HG02840 (cell line): Measurements from ENCODE around the gene B4GALNT1.
"Not testable (repeated sequence)": the region's sequence is repeated elsewhere in the genome, so short reads cannot be mapped to it uniquely, and the experiment has no call there.

Experiments used
- ATAC-seq: cut with Tn5 transposase; IDR thresholded peaks from one replicate; pipeline ENCODE4 v1.9.1; 2021; ENCODE audit warnings: mild to moderate bottlenecking, moderate library complexity, moderate number of reproducible peaks; ENCODE audit not compliant: unreplicated experiment, low FRiP score

B4GALNT1 gene

GRCh38 chr12:57621497-57622292, 11.3 kb downstream of the B4GALNT1 start:
- ATAC-seq: no peak

GRCh38 chr12:57620936-57621496, 12.0 kb downstream of the B4GALNT1 start:
- ATAC-seq: no peak

GRCh38 chr12:57620245-57620935, 12.6 kb downstream of the B4GALNT1 start:
- no peak for ATAC-seq

GRCh38 chr12:57619434-57620244, 13.4 kb downstream of the B4GALNT1 start:
- ATAC-seq: no peak

GRCh38 chr12:57618966-57619433, 14.0 kb downstream of the B4GALNT1 start:
- no peak for ATAC-seq

GRCh38 chr12:57618431-57618830, 14.6 kb downstream of the B4GALNT1 start:
- not testable (repeated sequence) for ATAC-seq

- no peak for ATAC-seq
Observed at GRCh38 chr12:57617942-57618341, 15.1 kb downstream of the B4GALNT1 start.

- no peak for ATAC-seq
Observed at GRCh38 chr12:57616383-57617101, 16.5 kb downstream of the B4GALNT1 start.

GRCh38 chr12:57615637-57616036, 17.4 kb downstream of the B4GALNT1 start:
- ATAC-seq: no peak

GRCh38 chr12:57614948-57615500, 18.0 kb downstream of the B4GALNT1 start:
- ATAC-seq: no peak

- ATAC-seq: peak; percentile 48
Observed at GRCh38 chr12:57614178-57614947, 18.6 kb downstream of the B4GALNT1 start.

GRCh38 chr12:57613427-57614109, 19.4 kb downstream of the B4GALNT1 start:
- ATAC-seq: no peak

GRCh38 chr12:57612711-57613426, 20.1 kb downstream of the B4GALNT1 start:
- ATAC-seq: no peak

- ATAC-seq: no peak
Observed at GRCh38 chr12:57611827-57612710, 20.9 kb downstream of the B4GALNT1 start.

- ATAC-seq: no peak
Observed at GRCh38 chr12:57611108-57611826, 21.7 kb downstream of the B4GALNT1 start, which contains the start of gene ARHGEF25. Gene ARHGEF25 (plus strand): TSS chr12:57611435. CDS start chr12:57611895, 460 bp downstream.

- no peak for ATAC-seq
Observed at GRCh38 chr12:57610554-57611107, 22.4 kb downstream of the B4GALNT1 start.
